Osteoblast (primary cell): ENCODE results near the gene ILDR1. TPM values are rescaled to one million over a fixed set of nuclear protein-coding genes. Genes with fewer than 3 reads are reported as not detected.

Experiments used
- DNase-seq: peaks from one replicate; pipeline ENCODE4 v3.0.0; 2011; ENCODE audit warnings: low spot score, mixed read lengths; ENCODE audit not compliant: insufficient read length; ENCODE audit errors: missing footprints
- H2AFZ ChIP-seq: 2 replicates; pipeline ENCODE4 v1.6.0; 2011; ENCODE audit warnings: mild to moderate bottlenecking, low read length
- H3K27ac ChIP-seq: 2 replicates; pipeline ENCODE4 v1.5.1; 2011; ENCODE audit warnings: mild to moderate bottlenecking, low read depth, low read length, moderate library complexity
- H3K27me3 ChIP-seq: 2 replicates; pipeline ENCODE4 v1.6.0; 2012; ENCODE audit warnings: mild to moderate bottlenecking, control low read depth, inconsistent platforms, low read length, moderate library complexity; ENCODE audit not compliant: insufficient read depth
- H3K36me3 ChIP-seq: 2 replicates; pipeline ENCODE4 v1.5.1; 2011; ENCODE audit warnings: mild to moderate bottlenecking, low read length, control low read depth, moderate library complexity; ENCODE audit not compliant: insufficient read depth
- H3K4me1 ChIP-seq: 2 replicates; pipeline ENCODE4 v1.5.1; 2011; ENCODE audit warnings: mild to moderate bottlenecking, low read length, control low read depth, moderate library complexity; ENCODE audit not compliant: insufficient read depth
- H3K4me2 ChIP-seq: 2 replicates; pipeline ENCODE4 v1.6.0; 2011; ENCODE audit warnings: mild to moderate bottlenecking, low read length; ENCODE audit not compliant: insufficient read depth
- H3K4me3 ChIP-seq: fragments of 200-600 bp; sonication (generic); 3 replicates; pipeline ENCODE4 v1.5.1; 2012; ENCODE audit warnings: mild to moderate bottlenecking, low read length, inconsistent platforms; ENCODE audit not compliant: insufficient read depth
- H3K79me2 ChIP-seq: 2 replicates; pipeline ENCODE4 v1.6.0; 2012; ENCODE audit warnings: mild to moderate bottlenecking, low read length, control low read depth, inconsistent platforms; ENCODE audit not compliant: insufficient read depth
- H3K9me3 ChIP-seq: 2 replicates; pipeline ENCODE4 v1.5.1; 2011; ENCODE audit warnings: low read depth, low read length, control low read depth
- H4K20me1 ChIP-seq: 2 replicates; pipeline ENCODE4 v1.6.0; 2012; ENCODE audit warnings: mild to moderate bottlenecking, low read length, control low read depth; ENCODE audit not compliant: insufficient read depth
- total RNA-seq: library from RNA; depleted of rRNA; stranded (reverse); fragments of >200 nt; gene quantifications from 2 replicates; pipeline ENCODE4 v1.2.3, GENCODE V29; 2012
- TF ChIP-seq, protein P1 (sequence below): IDR thresholded peaks from 2 replicates; pipeline ENCODE4 v1.5.1; 2011; ENCODE audit warnings: mild to moderate bottlenecking, low read depth, low read length, moderate library complexity; ENCODE audit errors: extremely low read depth

Gene ILDR1
- total RNA-seq, 1 donor: not detected

DNA sequence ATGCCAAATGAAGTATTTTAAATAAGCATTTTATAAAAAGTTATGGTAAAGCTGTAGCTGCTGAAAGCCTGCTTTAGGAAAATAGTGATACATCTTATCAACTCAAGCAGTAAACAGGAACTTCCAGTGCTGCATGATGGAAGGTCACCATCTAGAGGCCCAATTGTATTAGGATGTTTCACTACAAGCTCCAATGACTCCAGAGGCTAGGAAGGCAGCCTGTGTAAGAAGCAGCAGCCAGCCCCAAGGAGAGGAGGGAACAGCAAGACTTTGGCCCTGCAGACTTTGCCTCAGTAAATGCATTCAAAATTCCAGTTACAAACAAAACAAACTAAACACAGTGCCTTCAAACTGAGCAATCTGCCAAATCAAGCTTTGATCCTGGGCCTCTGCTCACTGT lies 32.1 kb downstream of the ILDR1 start:
- Histone ChIP-seq H3K4me2 (no peak overlapping the region), H3K36me3 (no peaks in the 10 kb centered on the region), H3K4me3 (no peak overlapping the region), H4K20me1 (no peaks in the 10 kb centered on the region), H3K9me3 (no peaks in the 10 kb centered on the region), H3K27me3 (no peaks in the 10 kb centered on the region), H2AFZ (no peak overlapping the region), H3K4me1 (peaks cover 1% of the 10 kb centered on the region), H3K27ac (no peak overlapping the region), H3K79me2 (no peaks in the 10 kb centered on the region)
- no peak for DNase-seq
- TF ChIP-seq, protein P1, sequence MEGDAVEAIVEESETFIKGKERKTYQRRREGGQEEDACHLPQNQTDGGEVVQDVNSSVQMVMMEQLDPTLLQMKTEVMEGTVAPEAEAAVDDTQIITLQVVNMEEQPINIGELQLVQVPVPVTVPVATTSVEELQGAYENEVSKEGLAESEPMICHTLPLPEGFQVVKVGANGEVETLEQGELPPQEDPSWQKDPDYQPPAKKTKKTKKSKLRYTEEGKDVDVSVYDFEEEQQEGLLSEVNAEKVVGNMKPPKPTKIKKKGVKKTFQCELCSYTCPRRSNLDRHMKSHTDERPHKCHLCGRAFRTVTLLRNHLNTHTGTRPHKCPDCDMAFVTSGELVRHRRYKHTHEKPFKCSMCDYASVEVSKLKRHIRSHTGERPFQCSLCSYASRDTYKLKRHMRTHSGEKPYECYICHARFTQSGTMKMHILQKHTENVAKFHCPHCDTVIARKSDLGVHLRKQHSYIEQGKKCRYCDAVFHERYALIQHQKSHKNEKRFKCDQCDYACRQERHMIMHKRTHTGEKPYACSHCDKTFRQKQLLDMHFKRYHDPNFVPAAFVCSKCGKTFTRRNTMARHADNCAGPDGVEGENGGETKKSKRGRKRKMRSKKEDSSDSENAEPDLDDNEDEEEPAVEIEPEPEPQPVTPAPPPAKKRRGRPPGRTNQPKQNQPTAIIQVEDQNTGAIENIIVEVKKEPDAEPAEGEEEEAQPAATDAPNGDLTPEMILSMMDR: no peak

DNA sequence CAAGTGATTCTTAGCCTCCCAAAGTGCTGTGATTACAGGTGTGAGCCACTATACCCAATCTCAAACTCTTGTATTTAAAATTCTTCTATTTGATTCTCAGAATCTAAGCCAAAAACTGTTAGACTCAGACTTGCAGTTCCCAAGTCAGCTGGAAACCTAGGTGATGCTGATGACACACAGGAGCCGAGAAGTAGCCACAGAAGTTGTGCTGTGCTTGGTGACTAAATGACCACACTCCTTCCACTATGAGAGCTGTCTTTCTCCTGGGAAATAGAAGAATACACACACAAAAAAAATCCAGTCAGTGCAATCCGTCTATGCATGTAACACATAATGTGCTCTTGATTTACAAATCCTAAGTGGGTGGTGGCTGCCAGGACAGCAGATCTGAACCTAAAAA lies 33.9 kb downstream of the ILDR1 start:
- Histone ChIP-seq H3K27me3 (no peaks in the 10 kb centered on the region), H3K4me1 (no peaks in the 10 kb centered on the region), H3K79me2 (no peaks in the 10 kb centered on the region), H3K4me3 (no peak overlapping the region), H4K20me1 (no peaks in the 10 kb centered on the region), H2AFZ (no peak overlapping the region), H3K27ac (no peak overlapping the region), H3K36me3 (no peaks in the 10 kb centered on the region), H3K9me3 (no peaks in the 10 kb centered on the region), H3K4me2 (no peak overlapping the region)
- peak; percentile 45 for DNase-seq
- TF ChIP-seq, protein P1: no peak

DNA sequence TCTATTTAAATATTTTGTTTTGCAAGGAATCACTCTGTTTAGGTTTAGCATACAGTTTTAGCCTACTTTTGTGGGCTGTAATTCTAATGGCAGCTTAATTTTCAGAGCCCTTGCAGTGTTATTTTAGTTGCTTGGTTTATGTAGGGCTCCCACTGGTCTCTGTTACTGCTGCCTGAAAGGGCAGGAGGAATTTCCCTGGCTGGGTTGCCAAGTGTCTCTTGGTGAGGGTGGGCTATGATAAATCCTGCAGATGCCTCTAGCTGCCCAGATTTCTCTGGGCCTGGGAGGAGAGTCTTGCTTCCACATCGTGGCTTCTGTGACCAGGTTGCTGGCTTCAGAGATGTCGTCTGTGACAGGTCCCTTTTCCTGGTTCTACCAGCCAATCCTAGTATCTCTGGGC lies 36.2 kb downstream of the ILDR1 start:
- Histone ChIP-seq H3K4me3 (no peak overlapping the region), H3K36me3 (no peaks in the 10 kb centered on the region), H3K4me2 (no peak overlapping the region), H3K27ac (no peak overlapping the region), H3K79me2 (no peaks in the 10 kb centered on the region), H2AFZ (no peak overlapping the region), H3K4me1 (no peaks in the 10 kb centered on the region), H3K27me3 (no peaks in the 10 kb centered on the region), H4K20me1 (no peaks in the 10 kb centered on the region), H3K9me3 (no peaks in the 10 kb centered on the region)
- no peak for DNase-seq
- TF ChIP-seq, protein P1: no peak

DNA sequence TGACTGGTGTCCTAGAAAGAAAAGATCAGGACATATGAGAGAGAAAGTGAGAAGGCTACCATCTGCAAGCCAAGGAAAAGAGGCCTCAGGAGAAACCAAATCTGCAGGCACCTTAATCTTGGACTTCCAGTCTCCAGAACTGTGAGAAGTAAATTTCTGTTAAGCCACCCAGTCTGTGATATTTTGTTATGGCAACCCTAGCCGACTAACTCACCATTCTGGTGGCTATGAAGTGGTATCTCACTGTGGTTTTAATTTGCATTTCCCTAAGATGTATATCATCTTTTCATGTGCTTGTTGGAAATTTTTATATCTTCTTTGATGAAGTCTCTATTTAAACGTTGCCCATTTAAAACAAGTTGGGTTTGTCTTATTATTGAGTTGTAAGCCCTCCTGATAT lies 40.6 kb downstream of the ILDR1 start:
- no peak overlapping the region for H2AFZ ChIP-seq
- TF ChIP-seq, protein P1: no peak
- DNase-seq: no peak
- H3K27ac ChIP-seq: no peak overlapping the region
- no peaks in the 10 kb centered on the region for H3K36me3 ChIP-seq
- H3K9me3 ChIP-seq: no peaks in the 10 kb centered on the region
- H3K4me1 ChIP-seq: no peaks in the 10 kb centered on the region
- H3K27me3 ChIP-seq: no peaks in the 10 kb centered on the region
- no peaks in the 10 kb centered on the region for H3K79me2 ChIP-seq
- no peak overlapping the region for H3K4me2 ChIP-seq
- no peak overlapping the region for H3K4me3 ChIP-seq
- H4K20me1 ChIP-seq: no peaks in the 10 kb centered on the region
